OCI-M2 (cell line): ENCODE measurements around the gene ADRM1.

Source experiments
- DNase-seq: peaks from one replicate; lab custom pipeline; 2025; ENCODE audit not compliant: unreplicated experiment; lab: John Stamatoyannopoulos, UW

ADRM1 gene

DNA sequence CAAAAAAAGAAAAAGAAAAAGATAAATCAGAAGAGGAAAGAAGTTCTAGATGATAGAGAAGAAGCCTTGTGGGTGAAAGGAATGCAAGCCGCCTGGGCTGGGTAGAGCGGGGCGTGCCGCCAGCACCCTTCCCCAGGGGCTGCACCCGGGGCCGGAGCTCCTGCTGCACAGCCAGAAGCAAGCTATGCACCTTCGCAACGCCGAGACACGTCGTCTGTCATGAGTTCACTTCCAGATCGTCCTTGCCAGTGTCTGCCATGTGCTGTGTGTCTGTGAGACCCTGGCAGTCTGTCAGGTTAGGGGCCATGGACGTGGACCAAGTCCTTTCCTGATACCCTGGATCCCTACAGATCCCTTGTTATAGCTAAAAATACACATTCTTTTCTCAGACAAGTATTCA, 25.5 kb upstream of the ADRM1 start:
- DNase-seq, result no peak

DNA sequence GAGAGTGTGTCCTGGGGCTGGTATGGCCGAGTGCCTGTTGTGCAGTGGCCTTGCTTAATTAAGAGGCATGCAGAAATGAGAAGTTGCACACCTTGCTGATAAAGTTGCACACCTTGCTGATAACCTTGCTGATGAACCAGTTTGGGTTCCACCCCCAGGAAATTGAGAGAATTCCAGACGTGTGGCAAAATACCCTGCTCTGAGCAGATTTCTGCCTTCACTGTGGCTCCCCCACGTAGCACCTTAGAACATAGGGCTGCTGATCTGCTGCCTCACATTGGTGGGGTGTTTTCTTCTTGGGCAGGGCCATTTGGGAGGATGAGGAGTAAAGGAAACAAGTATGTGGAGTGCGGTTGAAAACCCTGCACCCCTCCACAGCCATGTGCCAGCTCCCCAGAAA, 22.5 kb upstream of the ADRM1 start:
- no peak for DNase-seq

DNA sequence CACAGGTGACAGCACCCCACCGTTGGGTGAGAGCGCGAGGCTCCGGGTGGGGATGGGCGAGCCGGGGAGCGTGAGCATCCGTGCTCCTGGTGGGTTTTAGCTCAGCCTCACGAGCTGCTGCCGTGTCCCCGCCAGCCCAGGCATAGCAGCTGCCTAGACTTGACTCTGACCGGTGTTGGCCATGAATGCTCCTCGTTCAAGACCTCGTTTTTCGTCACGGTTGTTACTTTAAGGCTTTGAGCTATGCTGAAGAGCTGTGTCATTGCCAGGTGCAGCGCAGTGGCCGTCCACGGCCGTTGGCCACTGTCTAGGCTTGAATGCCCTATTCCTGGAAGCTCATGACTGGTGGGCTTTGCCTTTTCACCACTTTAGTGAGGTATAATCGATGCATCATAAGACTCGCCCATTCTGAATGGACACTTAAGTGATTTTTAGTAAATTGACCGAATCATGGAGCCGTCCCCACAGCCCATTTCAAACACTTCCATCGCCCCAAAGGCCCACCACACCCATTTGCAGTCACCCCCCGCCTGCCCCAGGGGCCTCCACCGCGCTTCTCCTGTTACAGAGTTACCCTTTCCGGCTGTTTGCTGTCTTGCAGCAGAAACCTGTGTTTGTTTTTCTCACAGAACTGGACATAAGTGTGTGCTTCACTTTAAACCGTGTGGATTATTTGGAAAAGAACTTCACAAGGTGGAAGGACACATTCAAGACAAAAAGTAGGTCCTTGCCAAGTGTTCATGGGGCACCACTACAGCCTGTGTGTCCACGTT, 21.4 kb upstream of the ADRM1 start:
- no peak for DNase-seq

DNA sequence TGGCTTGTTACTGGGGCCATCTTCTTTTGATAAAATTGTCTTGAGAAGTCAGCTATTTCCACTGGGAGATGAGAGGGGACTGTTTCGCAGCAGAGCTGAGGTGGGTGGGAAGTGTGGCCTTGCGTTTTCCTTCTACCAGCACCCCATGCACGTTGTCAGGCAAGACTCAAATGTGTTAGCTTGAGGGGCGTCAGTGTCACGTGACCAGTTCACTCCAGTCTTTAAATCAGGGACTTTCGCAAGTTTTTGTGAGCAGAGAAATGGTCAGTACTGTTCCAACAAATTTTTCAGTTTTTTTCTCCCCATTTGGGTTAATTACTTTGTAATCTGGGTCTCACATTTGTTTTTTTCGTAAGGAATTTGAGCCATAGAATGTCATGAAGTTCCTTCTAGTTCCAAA, 20.7 kb upstream of the ADRM1 start:
- DNase-seq, result no peak

DNA sequence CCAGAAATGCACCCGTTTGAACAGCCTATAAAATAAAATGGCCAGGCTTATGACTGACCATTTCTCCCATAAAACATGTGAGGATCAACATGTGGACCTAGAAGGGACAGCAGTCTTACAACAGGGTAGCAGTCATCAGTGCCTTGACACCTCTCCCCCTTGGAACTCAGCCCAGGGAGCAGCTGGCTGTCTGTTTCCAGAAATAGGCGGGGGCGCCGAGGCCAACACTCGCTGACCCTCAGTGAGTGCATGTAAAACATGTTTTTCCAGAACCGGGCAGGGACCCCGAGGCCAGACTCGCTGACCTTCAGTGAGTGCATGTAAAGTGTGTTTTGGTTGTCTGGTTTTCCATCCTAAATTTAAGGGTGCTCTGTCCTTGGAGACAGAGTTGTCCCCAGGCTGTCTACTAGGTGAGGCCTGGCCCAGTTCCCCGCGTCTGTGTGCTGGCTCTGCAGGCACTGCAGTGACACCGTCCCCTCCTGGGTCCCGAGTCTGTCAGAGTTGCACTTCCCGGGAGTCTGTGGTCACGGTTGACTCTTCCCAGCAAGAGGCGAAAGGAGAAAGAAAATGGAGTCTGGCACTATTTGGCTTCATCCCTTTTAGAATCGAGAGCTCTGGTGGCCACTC, 19.8 kb upstream of the ADRM1 start:
- no peak for DNase-seq

DNA sequence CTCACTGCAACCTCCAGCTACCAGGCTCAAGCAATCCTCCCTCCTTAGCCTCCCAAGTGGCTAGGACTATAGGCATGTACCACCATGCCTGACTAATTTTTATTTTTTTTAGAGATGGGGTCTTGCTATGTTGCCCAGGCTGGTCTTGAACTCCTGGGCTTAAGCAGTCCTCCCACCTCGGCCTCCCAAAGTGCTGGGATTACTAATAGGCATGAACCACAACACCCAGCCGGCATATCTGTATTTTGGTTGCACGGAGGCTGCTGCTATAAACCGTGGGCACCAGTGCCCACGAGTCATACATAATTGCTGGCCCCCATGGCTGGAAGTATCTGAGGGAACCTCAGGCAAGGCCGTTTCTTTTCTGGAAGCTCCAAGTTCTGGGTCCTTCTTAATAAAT, 18.3 kb upstream of the ADRM1 start:
- no peak for DNase-seq

DNA sequence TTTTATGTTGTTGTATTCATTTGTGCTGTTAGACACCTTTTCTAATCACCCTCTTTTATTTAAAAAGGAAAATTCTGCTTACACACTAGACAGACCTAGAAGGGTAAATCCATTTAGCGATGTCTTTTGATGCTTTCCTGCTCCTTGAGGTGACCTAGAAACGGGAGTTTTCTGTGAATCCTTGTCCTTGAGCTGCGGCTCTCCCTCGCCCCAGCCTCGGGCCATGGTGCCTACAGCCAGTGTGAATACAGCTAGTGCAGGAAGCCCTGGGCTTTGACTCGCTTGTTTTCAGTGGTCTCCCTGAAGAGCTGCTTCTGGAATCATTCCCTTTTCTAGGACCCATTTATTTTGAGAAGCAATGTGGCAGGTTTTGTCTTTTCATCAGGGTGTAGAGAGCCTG, 17.6 kb upstream of the ADRM1 start:
- no peak for DNase-seq

DNA sequence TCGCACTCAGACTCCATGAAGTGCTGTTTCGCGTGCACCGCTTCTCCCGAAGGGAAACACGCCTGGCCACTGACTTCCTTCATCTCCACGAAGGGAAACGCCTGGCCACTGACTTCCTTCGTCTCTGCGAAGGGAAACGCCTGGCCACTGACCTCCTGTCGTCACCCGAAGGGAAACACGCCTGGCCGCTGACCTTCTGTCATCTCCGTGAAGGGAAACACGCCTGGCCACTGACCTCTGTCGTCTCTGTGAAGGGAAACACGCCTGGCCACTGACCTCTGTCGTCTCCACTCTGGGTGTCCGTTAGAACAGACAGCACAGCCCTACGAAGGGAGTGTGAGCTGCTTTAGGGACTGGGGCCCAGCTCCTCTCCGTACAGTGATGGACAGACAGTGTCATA, 17.1 kb upstream of the ADRM1 start:
- no peak for DNase-seq

DNA sequence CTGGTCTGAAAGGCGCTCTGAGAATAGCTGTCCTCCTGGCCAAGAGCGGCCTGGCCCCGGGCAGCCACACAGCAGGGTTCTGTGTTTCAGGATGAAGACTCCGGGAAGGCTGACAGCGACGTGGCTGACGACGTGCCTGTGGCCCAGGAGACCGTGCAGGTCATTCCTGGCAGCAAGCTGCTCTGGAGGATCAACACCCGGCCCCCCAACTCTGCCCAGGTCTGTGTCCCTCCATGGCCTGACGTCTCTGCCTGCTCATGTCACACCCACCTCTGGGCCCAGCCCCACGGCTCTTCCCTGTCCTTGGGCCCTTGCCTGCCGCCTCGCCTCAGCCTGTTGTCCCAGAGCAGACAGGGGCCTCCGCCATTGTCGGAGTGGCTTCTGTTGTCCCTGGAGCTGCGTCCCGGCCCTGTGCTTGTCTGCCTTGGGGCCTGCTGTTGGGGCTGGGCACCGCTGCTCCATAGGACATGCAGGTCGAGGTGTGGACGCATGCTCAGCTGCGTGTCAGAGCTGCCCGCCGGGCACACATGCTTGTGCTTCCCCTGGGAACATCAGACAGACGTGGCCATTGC, 16.2 kb upstream of the ADRM1 start:
- DNase-seq, result no peak

DNA sequence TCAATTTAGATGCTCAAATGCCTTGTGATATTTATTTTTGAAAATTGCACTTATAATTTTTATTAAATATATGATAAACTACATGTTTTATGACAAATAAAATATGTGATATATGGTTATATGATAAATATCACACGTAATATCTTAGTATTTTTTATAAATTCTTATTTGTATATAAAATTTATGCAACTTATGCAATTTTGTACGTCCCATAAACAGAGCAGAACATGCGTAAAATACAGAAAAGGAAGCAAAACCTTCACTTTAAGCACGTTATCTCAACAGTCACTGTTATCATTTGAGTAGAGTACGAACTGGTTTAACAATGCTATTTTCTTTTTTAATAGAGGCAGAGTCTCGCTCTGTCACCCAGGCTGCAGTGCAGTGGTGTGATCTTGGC, 15.7 kb upstream of the ADRM1 start:
- DNase-seq, result no peak

DNA sequence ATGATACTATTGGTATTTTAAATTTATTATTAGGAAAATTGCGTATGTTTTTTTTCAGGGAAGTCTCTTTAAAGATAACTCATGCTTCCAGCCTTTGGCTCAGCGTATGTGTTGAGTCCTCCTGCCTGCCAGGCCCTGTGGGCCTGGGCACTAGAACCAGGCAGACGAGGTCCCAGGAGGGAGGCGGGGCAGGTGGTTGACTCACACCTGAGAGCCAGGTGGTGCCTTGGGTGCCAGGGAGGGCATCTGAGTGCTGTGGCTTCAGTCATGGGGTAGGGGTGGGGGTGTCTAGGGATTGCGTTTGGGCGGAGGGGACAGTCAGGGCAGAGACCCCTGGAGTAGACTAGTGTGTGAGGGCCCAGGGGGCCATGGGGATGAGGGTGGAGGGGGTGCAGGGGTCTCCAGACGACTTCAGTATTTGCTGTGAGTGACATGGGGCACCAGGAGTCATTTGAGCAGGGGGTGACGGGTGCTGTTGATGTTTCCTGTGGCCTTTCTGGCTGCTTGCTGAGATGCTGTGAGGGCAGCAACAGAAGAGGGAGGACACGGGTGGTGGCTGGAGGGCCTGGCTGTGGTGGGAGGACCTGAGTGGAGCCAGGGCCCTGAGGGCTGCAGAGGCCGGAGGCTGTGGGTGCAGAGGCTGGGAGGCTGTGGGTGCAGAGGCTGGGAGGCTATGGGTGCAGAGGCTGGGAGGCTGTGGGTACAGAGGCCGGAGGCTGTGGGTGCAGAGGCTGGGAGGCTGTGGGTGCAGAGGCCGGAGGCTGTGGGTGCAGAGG, 14.8 kb upstream of the ADRM1 start:
- DNase-seq, result no peak

DNA sequence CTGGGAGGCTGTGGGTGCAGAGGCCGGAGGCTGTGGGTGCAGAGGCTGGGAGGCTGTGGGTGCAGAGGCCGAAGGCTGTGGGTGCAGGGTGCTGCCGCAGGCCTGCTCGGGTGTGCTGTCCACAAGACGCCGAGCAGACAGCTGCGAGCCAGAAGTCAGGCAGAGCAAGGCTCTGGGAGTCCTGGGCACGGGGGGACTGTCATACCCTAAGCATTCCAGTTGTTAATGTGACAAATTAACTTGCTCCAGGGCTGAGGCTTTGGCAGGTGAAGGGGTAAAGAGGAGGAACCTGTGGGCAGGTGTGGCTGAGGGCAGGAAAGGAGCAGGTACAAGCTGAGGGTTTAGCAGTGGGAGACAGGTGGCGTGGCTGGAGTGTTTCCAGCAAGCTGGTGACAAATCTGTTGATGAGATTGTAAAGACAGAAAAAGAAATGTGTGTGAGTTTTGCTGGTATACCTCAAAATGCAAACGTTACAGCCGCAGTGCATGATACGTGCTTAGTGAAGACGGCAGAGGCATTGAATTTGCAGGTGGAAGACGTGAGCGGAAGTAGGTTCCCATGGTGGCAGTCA, 14.2 kb upstream of the ADRM1 start:
- no peak for DNase-seq

DNA sequence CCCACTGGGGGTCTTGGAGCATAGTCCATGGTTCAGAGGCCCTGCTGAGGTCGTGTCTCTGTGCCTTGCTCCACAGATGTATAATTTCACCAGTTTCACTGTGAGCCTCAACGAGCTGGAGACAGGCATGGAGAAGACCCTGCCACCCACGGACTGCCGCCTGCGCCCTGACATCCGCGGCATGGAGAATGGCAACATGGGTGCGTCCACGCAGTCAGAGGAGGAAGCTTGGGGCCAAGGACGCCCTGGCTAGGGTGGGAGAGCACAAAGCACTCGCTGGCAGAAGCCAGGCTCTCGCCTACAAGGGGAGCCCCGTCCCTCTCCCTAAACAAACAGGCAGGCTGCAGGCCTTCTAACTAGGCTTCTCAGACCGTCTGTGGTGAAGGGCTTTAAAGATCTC, 13.7 kb upstream of the ADRM1 start:
- DNase-seq, result no peak

DNA sequence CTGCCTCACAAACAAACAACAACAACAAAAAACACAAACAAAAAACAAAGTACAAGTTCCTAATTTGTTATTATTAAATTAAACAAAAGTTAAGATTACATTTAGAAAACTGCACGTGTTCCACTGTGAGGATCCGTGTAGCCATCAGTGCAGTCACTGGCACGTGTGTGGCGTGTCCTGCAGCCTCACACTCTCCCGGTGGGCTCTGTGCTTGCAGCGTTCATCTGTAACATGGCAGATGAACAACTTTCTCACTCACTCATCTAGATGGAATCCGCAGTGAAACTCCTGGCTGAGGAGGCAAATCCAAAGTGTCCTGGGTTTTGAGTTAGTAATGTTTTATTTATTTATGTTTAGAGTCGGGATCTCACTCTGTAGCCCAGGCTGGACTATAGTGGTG, 12.9 kb upstream of the ADRM1 start:
- no peak for DNase-seq

DNA sequence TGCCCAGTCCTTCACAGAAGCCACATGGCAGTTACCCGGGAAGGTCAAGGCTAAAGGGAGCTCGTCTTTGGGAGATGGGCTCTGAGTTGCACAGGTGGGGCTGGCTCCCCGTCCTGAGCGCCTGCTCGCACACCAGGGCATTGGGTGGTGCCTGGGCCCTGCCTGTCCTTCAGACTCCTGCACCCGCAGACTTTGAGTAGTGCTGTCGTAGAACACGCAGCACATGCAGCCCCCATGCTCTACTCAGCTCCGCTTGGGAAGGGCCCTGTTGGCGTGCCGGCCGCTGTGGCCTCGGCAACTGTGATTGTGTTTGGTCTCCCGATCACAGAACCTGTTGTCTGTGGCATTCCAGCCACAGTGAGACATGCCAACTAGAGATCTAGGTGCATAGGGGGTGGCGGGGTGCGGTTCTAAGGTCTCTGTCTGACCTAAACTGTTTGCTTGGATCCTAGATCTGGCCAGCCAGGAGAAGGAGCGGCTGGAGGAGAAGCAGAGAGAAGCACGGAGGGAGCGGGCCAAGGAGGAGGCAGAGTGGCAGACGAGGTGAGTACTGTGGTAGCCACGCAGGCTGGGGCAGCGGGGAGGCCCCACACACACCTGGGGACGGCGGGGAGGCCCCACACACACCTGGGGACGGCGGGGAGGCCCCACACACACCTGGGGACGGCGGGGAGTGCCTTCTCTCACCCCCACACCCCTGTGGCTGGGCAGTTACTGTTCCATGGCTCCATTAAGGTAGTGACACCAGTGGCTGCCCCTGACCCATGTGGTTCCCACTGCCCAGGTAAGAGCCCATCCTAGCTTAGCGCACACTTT, 11.3 kb upstream of the ADRM1 start:
- DNase-seq, result no peak

DNA sequence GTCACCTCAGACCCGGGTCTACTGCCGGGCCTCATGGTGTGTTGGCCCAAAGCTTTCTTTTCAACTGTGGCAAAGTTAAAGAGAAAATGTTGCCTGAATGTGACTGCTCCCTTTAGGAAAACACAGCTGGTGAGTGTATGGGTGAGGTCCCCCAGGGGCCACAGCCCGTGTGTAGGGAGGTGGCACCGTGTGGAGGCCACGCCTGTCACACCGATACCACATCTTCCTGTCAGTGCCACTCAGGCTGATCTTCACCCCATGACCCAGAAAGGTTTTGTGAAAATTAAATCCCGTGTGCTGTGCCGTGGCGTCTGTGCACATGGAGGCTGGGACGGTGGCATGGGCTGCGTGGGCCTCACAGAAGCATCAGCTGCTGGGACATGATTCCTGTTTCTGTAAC, 10.7 kb upstream of the ADRM1 start:
- no peak for DNase-seq

DNA sequence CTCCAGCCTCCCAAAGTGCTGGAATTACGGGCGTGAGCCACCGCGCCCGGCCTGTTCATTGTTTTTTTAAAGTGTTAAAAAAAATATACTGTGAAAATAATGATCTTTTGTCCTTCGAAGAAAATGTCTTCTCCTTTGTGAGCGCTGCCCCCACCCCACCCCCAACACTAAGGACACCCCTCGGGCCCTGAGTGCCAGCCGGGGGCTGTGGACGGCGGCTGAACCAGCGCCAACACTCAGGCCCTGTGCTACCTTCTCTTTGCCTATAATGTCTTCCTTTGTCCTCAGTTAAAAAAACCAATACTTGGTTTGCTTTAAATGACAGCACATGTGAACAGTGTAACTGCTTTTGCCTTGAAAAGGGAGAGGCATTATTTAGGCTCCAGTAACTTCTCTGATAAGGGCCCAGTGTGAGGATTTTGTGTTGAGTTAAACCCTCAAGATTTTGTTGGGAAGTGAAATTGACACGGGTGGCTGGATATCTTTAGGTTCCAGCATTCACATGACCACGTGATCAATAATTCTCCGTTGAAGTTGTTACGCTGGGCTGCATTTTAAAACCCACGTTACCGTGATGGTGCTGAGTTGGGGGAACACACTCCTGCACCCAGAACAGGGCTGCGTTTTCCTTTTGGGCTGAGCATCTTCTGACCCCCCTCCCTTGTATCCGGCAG, 9.5 kb upstream of the ADRM1 start:
- DNase-seq, result no peak

DNA sequence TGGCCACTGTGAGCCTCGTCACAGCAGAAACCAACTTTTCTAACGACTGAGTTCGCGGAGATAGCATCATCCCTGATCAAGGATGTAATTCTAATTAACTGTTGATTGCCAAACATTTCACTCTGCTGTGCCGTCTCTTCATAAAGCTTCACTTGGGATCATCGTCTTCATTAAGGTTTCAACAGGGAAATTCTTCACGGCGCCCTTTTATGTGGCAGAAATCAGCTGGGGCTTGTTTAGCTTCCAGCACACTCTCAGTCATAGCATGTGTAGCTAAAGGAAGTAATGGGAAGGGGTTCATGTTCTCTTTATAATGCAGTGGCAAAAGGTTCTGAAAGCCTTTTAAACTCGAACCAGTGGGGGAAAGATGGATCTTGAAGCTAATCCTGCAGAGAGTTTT, 8.9 kb upstream of the ADRM1 start:
- no peak for DNase-seq

DNA sequence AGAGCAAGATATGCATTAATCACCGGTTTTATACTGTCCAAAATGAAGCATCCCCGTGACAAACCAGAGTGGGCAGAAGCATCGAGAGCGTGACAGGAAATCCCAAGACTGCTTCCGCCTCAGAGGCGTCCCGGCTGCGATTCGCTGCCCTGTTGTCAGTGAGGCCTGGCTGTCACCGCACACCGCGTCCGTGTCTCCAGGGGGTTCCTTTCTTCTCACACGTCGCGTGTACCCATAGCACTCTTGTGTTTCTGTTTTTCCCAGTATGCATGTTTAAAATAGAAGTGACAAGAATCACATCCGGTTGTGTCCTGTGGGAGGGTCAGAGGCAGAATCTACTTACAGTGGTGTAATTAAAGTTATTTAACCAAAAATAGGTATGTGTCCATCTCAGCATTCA, 8.3 kb upstream of the ADRM1 start:
- DNase-seq, result no peak

DNA sequence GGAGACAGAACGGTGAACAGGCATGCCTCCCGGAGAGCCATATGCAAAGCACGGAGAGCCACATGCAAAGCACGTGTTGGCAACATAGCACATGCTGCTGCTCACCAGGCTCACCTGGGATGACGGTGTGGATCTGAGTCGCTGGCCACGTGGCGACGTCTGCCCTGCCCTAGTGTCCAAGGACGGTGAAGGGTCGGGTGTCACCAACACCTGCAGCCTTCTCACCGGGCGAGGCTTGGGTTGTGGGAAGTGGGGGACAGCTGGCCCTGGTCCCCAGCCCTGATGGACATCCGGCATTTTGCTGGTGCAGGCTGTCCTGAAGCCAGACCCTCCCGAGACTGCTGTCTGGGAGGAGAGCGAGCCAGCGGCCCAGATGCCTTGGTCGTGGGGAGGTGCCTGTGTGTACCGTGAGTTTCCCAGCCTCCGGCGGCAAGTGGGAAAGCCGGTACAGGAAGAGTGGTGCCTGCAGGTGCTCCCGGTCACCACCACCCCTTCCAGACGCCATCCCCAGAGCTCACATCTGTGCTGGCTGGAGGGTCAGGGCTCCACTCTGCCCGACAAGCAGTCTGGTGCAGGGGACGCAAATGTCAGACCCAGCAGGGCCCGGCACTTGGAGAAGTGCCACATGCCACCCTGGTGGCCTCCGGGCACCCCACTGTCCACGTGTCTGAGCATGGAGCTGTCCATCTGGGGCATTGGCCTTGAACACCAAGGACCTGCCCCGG, 5.9 kb upstream of the ADRM1 start:
- DNase-seq, result no peak
